Measurements from ENCODE around the gene RAD52. TPM values are rescaled to one million over a fixed set of nuclear protein-coding genes. Genes with fewer than 3 reads are reported as not detected.

RAD52 gene
- total RNA-seq, 4 donors from 2014 or later, result 26.9 to 61.5 (median 27.9) TPM

DNA sequence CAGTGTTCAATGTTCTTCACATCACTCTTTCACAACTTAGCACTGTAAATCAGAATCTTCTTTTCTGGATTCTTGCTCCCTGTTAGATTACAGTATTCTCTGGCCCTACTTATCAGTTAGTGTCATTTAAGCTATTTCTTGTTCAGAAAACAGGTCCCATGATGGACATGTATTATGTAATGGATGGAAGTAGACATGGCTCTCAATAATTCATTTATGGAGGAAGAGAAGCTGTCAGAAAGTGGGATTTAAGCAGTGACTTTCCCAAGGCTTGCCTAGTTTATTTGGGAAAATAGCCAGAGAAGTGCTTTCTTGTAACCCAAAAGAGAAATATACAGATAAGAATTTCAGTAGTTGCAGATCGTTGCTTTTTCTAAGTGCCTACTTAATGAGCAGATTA, 43.2 kb upstream of the RAD52 start:
- DNase-seq (ENCODE audit: low spot score in 2 of 2), result no peak
- Histone ChIP-seq H3K36me3 (no peaks in the 10 kb centered on the region), H3K27ac (peak overlapping the region in 2 of 4 donors; percentile 96 to 99)

DNA sequence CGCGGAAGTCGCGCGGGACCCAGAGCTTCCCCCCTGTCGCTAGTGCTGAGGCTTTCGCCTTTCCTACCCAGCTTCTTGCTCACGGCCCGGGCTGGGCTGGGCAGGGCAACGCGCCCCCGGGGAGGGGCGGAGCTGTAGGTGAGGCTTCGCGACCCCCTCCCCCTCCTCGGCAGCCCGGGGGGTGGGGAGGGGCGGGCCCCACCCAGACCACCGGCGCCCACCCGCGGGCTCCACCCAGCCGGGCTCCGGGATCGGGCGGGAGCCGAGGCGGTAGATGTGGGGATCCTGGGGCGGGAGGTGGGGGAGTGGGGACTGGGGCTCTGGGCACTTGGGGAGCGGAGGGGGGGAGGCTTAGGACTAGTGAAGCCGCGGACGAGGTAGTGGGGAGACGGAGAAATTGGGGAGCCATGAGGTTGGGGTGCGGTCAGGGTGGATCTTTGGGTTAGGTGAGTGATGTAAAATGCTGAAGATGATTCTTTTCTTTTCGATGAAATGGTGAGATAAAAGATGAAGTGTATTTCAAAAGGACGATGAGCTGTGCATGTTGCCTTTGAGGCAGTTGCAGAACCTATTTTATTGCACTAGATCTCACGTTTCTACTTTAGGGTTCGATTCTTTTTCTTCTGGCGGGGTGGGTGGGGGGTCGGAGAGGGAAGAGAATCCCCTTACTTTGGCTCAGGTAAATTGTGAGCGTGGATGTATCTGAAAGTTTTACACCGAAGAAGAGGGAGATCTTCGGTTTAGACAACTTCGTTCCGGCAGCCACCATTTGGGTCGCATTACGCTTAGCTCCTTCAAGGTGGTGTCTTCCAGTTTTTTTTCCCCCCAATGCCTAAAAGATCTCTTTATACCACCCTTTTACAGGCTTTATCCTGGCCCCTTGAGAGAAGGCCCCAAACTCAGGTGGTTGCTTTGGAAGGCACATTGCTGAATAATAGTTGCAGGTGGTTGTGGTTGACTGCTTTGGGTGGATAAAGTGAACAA, 42.1 kb upstream of the RAD52 start:
- H3K27me3 ChIP-seq, result no peaks in the 10 kb centered on the region
- H3K9me3 ChIP-seq, result no peaks in the 10 kb centered on the region
- peak overlapping the region; percentile 95 to 99 (median 96) for H3K27ac ChIP-seq
- DNase-seq (ENCODE audit: low spot score in 2 of 2), result peak in 1 of 2 donors; percentile 22
- TF ChIP-seq, protein P1, sequence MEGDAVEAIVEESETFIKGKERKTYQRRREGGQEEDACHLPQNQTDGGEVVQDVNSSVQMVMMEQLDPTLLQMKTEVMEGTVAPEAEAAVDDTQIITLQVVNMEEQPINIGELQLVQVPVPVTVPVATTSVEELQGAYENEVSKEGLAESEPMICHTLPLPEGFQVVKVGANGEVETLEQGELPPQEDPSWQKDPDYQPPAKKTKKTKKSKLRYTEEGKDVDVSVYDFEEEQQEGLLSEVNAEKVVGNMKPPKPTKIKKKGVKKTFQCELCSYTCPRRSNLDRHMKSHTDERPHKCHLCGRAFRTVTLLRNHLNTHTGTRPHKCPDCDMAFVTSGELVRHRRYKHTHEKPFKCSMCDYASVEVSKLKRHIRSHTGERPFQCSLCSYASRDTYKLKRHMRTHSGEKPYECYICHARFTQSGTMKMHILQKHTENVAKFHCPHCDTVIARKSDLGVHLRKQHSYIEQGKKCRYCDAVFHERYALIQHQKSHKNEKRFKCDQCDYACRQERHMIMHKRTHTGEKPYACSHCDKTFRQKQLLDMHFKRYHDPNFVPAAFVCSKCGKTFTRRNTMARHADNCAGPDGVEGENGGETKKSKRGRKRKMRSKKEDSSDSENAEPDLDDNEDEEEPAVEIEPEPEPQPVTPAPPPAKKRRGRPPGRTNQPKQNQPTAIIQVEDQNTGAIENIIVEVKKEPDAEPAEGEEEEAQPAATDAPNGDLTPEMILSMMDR (IDR thresholded peaks at IDR 0.05), result no peak
- TF ChIP-seq EP300 (IDR thresholded peaks at IDR 0.05) (no peak), POLR2A (IDR thresholded peaks at IDR 0.05) (no peak)
- H3K4me1 ChIP-seq, result peaks cover 0 to 37% (median 14%) of the 10 kb centered on the region in 4 donors
- WGBS, 2 donors, result 7% methylated on average over 31 to 32 of the region's 48 CpGs
- H3K36me3 ChIP-seq, result no peaks in the 10 kb centered on the region
- H3K4me3 ChIP-seq, result peak overlapping the region; percentile 74 to 97 (median 94)

More for the DNA sequence above, 43.2 kb upstream of the RAD52 start:
- no peaks in the 10 kb centered on the region for H3K27me3 ChIP-seq
- 19 to 26% methylated on average over 1 of the region's 1 CpG for WGBS, 2 donors
- peaks cover 0 to 45% (median 14%) of the 10 kb centered on the region in 4 donors for H3K4me1 ChIP-seq
- no peak for TF ChIP-seq POLR2A (IDR thresholded peaks at IDR 0.05)
- TF ChIP-seq EP300 (IDR thresholded peaks at IDR 0.05), result no peak
- TF ChIP-seq, protein P1 (IDR thresholded peaks at IDR 0.05), result no peak
- no peaks in the 10 kb centered on the region for H3K9me3 ChIP-seq
- H3K4me3 ChIP-seq, result no peak overlapping the region

DNA sequence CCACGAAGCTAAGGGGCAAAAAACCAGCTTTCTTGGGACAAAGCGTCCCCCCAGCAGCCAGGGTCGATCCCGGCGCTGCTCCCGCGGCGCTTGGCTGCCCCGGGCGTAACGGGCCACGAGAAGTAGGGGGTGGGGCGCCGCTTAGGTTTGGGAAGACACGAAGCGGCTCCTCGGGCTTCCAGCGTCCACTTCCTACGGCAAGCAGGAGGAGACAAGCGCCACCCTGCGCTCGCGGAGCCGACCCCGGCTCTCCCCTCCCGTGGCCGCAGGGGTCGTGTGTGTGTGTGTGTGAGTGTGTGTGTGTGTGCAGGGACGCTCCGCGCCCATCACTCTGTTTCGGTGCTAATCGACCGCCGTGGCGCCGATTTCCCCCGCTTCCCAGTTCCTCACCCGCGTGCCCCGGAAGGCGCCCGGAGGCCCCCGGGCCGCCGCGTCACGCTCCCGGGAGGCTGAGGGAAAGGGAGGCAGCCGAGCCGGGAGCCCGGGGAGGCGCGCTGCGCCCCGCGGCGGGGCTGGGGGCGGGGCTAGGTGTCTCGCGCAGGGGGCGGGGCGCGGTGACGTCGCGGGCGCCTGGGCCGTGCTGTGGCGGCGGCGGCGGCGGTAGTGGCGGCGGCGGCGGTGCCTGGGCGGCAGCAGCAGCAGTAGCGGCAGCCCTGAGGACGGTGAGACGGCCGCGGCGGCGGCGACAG, 41.3 kb upstream of the RAD52 start, which contains the start of gene ERC1:
Gene ERC1, plus strand, starts transcription at position 563 of the 689 bp plus-strand sequence. CDS start 36,681 bp downstream, outside the sequence.
- 1% methylated on average over 51 to 78 of the region's 87 CpGs for WGBS, 2 donors
- no peaks in the 10 kb centered on the region for H3K27me3 ChIP-seq
- peak; percentile 77 to 84 for TF ChIP-seq POLR2A (IDR thresholded peaks at IDR 0.05)
- TF ChIP-seq, protein P1 (IDR thresholded peaks at IDR 0.05), result peak in 1 of 5 experiments; percentile 49
- TF ChIP-seq EP300 (IDR thresholded peaks at IDR 0.05), result peak; percentile 46 to 86
- H3K4me3 ChIP-seq, result peak within 1 kb of the TSS; percentile 74 to 97 (median 94)
- H3K4me1 ChIP-seq, result peaks cover 0 to 37% (median 14%) of the 10 kb centered on the region in 4 donors
- peak; percentile 73 to 80 for DNase-seq (ENCODE audit: low spot score in 2 of 2)
- H3K9me3 ChIP-seq, result no peaks in the 10 kb centered on the region
- peak within 1 kb of the TSS; percentile 95 to 99 (median 96) for H3K27ac ChIP-seq
- H3K36me3 ChIP-seq, result no peaks in the 10 kb centered on the region

DNA sequence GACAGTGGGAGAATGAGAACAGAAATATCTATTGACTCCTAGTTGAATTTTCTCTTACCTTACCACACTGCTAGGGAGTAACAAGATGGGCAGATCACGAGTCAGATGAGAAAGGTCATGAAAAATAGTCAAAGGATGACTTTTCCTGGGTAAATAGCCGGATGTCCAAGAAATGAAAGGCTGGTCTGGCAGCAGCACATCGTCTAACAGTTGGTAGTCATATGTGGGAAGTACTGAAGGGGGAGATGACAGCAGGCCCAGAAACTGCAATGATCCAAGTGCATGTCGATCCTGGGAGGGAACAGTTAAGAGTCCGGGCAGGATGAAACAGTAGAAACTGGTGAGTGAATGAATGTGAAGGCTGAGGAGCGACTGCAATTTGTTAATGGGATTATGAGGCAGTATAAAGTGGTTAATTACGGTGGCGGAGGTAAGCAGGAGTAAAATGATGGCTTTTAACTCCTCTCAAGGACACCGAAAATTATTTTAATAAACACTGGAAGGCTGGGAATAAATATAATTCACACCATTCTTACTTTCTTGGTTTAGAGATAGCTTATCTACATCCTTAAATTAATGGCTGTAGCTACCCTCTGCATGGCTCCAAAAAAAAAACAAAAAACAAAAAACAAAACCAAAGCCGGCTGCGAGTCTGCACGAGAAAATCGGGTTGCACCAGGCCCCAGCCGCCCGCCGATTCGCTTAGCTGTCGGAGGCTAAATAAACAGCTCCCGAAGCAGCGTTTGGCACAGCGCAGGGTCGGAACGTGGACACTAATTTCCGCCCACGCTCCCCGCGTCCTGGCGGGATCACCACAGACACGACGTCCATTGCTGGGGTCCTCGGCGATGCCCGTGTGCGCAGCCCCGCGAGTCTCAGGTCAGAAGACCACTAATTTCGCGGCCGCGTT, 40.5 kb upstream of the RAD52 start:
- H3K27me3 ChIP-seq, result no peaks in the 10 kb centered on the region
- peak overlapping the region; percentile 95 to 99 (median 96) for H3K27ac ChIP-seq
- 1% methylated on average over 40 of the region's 40 CpGs for WGBS, 2 donors
- H3K36me3 ChIP-seq, result no peaks in the 10 kb centered on the region
- peak overlapping the region; percentile 74 to 97 (median 85) for H3K4me3 ChIP-seq
- H3K4me1 ChIP-seq, result peaks cover 0 to 33% (median 14%) of the 10 kb centered on the region in 4 donors
- DNase-seq (ENCODE audit: low spot score in 2 of 2), result peak; percentile 30 to 48
- no peaks in the 10 kb centered on the region for H3K9me3 ChIP-seq
- TF ChIP-seq POLR2A (IDR thresholded peaks at IDR 0.05), result no peak
- no peak for TF ChIP-seq EP300 (IDR thresholded peaks at IDR 0.05)
- TF ChIP-seq, protein P1 (IDR thresholded peaks at IDR 0.05), result no peak
